A673 (cell line): ENCODE measurements around the gene ZBTB24.

Experiments used
- EZH2 ChIP-seq: fragments of 200-600 bp; sonication (generic); IDR thresholded peaks from 2 replicates; pipeline ENCODE4 v1.6.1; 2017; ENCODE audit warnings: borderline replicate concordance, low read depth, mild to moderate bottlenecking, mixed read lengths, antibody characterized with exemption, low read length; ENCODE audit not compliant: poor library complexity, severe bottlenecking
- TF ChIP-seq, protein P1 (sequence below): fragments of 300-800, 200-600 bp; sonication (generic); conservative IDR thresholded peaks from 2 replicates; pipeline ENCODE4 v1.5.1; 2017; ENCODE audit warnings: low read depth, mild to moderate bottlenecking, antibody characterized with exemption, low read length, moderate library complexity, mixed read lengths

- TF ChIP-seq, protein P1, sequence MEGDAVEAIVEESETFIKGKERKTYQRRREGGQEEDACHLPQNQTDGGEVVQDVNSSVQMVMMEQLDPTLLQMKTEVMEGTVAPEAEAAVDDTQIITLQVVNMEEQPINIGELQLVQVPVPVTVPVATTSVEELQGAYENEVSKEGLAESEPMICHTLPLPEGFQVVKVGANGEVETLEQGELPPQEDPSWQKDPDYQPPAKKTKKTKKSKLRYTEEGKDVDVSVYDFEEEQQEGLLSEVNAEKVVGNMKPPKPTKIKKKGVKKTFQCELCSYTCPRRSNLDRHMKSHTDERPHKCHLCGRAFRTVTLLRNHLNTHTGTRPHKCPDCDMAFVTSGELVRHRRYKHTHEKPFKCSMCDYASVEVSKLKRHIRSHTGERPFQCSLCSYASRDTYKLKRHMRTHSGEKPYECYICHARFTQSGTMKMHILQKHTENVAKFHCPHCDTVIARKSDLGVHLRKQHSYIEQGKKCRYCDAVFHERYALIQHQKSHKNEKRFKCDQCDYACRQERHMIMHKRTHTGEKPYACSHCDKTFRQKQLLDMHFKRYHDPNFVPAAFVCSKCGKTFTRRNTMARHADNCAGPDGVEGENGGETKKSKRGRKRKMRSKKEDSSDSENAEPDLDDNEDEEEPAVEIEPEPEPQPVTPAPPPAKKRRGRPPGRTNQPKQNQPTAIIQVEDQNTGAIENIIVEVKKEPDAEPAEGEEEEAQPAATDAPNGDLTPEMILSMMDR, result no peak
- TF ChIP-seq EZH2, result no peak
Observed at GRCh38 chr6:109478841-109479624, 4.0 kb downstream of the ZBTB24 start.
